ENCODE results near the gene SLCO2A1.

DNA sequence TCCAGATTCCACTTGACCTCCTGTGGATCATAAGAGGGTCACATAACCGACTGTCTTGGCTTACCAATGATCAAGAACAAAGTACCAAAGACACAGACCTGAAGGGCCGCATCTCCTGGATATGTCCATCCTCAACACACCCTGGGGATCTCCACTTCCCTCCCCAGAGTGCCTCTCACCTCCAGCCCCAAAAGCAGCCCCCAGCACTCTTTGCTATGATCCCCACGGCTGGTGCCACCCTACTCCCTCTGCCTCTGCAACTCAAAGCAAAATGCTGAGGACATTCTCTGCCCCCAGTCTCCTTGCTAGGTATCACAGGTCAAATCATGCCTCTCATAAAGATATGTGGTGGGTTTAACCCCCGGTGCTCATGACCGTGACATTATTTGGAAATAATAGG, 32.7 kb downstream of the SLCO2A1 start:
- TF ChIP-seq, protein P1, sequence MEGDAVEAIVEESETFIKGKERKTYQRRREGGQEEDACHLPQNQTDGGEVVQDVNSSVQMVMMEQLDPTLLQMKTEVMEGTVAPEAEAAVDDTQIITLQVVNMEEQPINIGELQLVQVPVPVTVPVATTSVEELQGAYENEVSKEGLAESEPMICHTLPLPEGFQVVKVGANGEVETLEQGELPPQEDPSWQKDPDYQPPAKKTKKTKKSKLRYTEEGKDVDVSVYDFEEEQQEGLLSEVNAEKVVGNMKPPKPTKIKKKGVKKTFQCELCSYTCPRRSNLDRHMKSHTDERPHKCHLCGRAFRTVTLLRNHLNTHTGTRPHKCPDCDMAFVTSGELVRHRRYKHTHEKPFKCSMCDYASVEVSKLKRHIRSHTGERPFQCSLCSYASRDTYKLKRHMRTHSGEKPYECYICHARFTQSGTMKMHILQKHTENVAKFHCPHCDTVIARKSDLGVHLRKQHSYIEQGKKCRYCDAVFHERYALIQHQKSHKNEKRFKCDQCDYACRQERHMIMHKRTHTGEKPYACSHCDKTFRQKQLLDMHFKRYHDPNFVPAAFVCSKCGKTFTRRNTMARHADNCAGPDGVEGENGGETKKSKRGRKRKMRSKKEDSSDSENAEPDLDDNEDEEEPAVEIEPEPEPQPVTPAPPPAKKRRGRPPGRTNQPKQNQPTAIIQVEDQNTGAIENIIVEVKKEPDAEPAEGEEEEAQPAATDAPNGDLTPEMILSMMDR (IDR thresholded peaks at IDR 0.05): no peak
- TF ChIP-seq POLR2A (IDR thresholded peaks at IDR 0.05): no peak

All from lower leg skin (tissue), 3 donors.